Measurements from ENCODE around the gene AADACL2. TPM values are rescaled to one million over a fixed set of nuclear protein-coding genes. Genes with fewer than 3 reads are reported as not detected.
"Not testable (repeated sequence)": the region's sequence is repeated elsewhere in the genome, so short reads cannot be mapped to it uniquely, and the experiment has no call there.

Gene AADACL2
- total RNA-seq, 1 experiment from 2014 or later, result not detected

DNA sequence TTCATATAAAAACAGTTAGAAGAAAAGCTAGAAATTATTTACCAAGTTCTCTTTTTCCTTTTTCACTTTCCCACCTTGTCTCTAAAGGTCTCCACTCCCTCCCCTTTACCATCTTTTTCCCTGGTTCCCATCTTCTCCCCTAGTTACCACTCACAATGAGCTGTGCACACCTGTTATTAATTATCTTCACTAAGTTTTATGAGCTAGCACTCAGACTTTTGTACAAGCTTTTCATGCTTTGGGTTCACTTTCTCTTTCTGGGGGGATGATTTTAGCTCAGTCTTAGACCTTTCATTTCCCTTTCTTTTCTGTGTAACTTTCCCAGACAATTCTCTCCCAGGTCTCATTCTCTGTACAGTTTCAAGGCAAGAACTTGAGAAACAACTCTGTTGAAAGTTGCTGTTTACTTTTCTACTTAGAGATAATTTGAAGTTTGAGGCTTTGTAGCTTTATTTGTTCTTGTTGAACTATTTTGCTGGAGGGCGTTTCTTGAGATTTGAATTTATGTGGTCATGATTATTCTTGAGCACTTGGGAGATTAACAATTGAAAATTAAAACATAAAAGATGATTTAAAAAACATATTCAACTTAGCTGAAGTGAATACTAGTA, 56.2 kb downstream of the AADACL2 start:
- Histone ChIP-seq H3K79me1 (ENCODE audit: insufficient read depth, low read depth, low read length, poor library complexity, severe bottlenecking) (no peaks in the 10 kb centered on the region), H4K91ac (ENCODE audit: insufficient read length, low read depth, low read length) (no peak overlapping the region), H3K14ac (ENCODE audit: insufficient read depth, low read length) (no peak overlapping the region), H2AFZ (ENCODE audit: low read length) (no peak overlapping the region), H4K20me1 (ENCODE audit: control insufficient read depth, insufficient read depth, insufficient read length) (no peaks in the 10 kb centered on the region), H3K18ac (ENCODE audit: insufficient read length, low read depth, low read length) (no peak overlapping the region), H3K27me3 (ENCODE audit: insufficient read depth, low read length) (no peaks in the 10 kb centered on the region), H2BK15ac (ENCODE audit: low read depth, low read length) (no peak overlapping the region), H3T11ph (ENCODE audit: low read length) (no peak overlapping the region), H4K5ac (ENCODE audit: insufficient read length, low read depth, low read length) (no peak overlapping the region), H2BK120ac (ENCODE audit: low read depth, low read length, poor library complexity, severe bottlenecking) (no peak overlapping the region), H3K79me2 (ENCODE audit: insufficient read depth, low read length) (no peaks in the 10 kb centered on the region), H2AK5ac (ENCODE audit: insufficient read length, low read length) (no peak overlapping the region), H3K27ac (ENCODE audit: insufficient read length, low read depth, low read length) (no peak overlapping the region), H3K23ac (ENCODE audit: insufficient read length, low read depth, low read length) (no peak overlapping the region), H3K4ac (ENCODE audit: low read depth, low read length) (no peak overlapping the region), H3K23me2 (ENCODE audit: insufficient read length, low read depth, low read length, poor library complexity, severe bottlenecking) (no peaks in the 10 kb centered on the region), H2BK12ac (ENCODE audit: insufficient read length, low read depth, low read length) (no peak overlapping the region), H3K9me3 (ENCODE audit: control insufficient read depth, low read depth, low read length) (no peaks in the 10 kb centered on the region), H4K8ac (replicated peaks; ENCODE audit: insufficient read length, low read depth, low read length) (no peak overlapping the region), H3K9ac (ENCODE audit: extremely low read depth, insufficient read length, low read length) (no peak overlapping the region), H3K4me2 (ENCODE audit: insufficient read depth, insufficient read length, low read length) (no peak overlapping the region), H3K56ac (ENCODE audit: insufficient read length, low read depth, low read length) (no peak overlapping the region), H3K4me1 (ENCODE audit: insufficient read depth, low read length) (no peaks in the 10 kb centered on the region), H2BK20ac (ENCODE audit: low read depth, low read length, poor library complexity, severe bottlenecking) (no peak overlapping the region), H2BK5ac (ENCODE audit: insufficient read length, low read length) (no peak overlapping the region)
- TF ChIP-seq, protein P1, sequence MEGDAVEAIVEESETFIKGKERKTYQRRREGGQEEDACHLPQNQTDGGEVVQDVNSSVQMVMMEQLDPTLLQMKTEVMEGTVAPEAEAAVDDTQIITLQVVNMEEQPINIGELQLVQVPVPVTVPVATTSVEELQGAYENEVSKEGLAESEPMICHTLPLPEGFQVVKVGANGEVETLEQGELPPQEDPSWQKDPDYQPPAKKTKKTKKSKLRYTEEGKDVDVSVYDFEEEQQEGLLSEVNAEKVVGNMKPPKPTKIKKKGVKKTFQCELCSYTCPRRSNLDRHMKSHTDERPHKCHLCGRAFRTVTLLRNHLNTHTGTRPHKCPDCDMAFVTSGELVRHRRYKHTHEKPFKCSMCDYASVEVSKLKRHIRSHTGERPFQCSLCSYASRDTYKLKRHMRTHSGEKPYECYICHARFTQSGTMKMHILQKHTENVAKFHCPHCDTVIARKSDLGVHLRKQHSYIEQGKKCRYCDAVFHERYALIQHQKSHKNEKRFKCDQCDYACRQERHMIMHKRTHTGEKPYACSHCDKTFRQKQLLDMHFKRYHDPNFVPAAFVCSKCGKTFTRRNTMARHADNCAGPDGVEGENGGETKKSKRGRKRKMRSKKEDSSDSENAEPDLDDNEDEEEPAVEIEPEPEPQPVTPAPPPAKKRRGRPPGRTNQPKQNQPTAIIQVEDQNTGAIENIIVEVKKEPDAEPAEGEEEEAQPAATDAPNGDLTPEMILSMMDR (conservative IDR thresholded peaks at IDR 0.05), result no peak
- H3K27ac Mint-ChIP-seq, result no peak overlapping the region
- no peak overlapping the region for H3K4me3 Mint-ChIP-seq
- H3K27me3 Mint-ChIP-seq (ENCODE audit: low read depth), result no peaks in the 10 kb centered on the region
- peaks cover 0 to 3% of the 10 kb centered on the region in 2 experiments; a peak in 3 of 5 replicates for H3K9me3 Mint-ChIP-seq
- peaks cover 0 to 4% (median 0%) of the 10 kb centered on the region in 3 experiments; a peak in 1 of 7 replicates for H3K36me3 Mint-ChIP-seq (ENCODE audit: insufficient read depth in 1 of 3, low read depth in 3 of 3)
- no CpG with 5 or more reads among the region's 1 CpG for WGBS (ENCODE audit: extremely low coverage, insufficient read length, low lambda C conversion rate)
- no peak for DNase-seq
- H3K4me1 Mint-ChIP-seq, result no peaks in the 10 kb centered on the region

DNA sequence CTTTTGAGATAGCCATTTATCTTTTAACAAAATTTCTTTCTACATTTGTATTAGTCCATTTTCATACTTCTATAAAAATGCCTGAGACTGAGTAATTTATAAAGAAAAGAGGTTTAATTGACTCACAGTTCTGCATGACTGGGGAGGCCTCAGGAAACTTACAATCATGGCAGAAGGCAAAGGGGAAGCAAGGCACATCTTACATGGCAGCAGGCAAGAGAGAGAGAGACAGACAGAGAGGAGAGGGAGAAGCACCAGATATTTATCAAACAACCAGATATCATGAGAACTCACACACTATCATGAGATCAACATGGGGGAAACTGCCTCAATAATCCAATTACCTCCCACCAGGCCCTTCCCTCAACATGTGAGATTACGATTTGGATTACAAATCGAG, 57.0 kb downstream of the AADACL2 start:
- not testable (repeated sequence) for H3K4me3 Mint-ChIP-seq; H3K27ac ChIP-seq (ENCODE audit: insufficient read length, low read depth, low read length); H3K18ac ChIP-seq (ENCODE audit: insufficient read length, low read depth, low read length); H2AK5ac ChIP-seq (ENCODE audit: insufficient read length, low read length); H3K9me3 ChIP-seq (ENCODE audit: control insufficient read depth, low read depth, low read length); H3K23me2 ChIP-seq (ENCODE audit: insufficient read length, low read depth, low read length, poor library complexity, severe bottlenecking); H4K8ac ChIP-seq (replicated peaks; ENCODE audit: insufficient read length, low read depth, low read length); H4K20me1 ChIP-seq (ENCODE audit: control insufficient read depth, insufficient read depth, insufficient read length); H3K79me1 ChIP-seq (ENCODE audit: insufficient read depth, low read depth, low read length, poor library complexity, severe bottlenecking); H3K9me3 Mint-ChIP-seq; H3K4me1 ChIP-seq (ENCODE audit: insufficient read depth, low read length); H3K36me3 Mint-ChIP-seq (ENCODE audit: insufficient read depth in 1 of 3, low read depth in 3 of 3); H3K27me3 Mint-ChIP-seq (ENCODE audit: low read depth); H3K56ac ChIP-seq (ENCODE audit: insufficient read length, low read depth, low read length); H4K5ac ChIP-seq (ENCODE audit: insufficient read length, low read depth, low read length); H3K23ac ChIP-seq (ENCODE audit: insufficient read length, low read depth, low read length); H3K27me3 ChIP-seq (ENCODE audit: insufficient read depth, low read length); H3K4me2 ChIP-seq (ENCODE audit: insufficient read depth, insufficient read length, low read length); H2BK5ac ChIP-seq (ENCODE audit: insufficient read length, low read length); H3T11ph ChIP-seq (ENCODE audit: low read length); H3K4me1 Mint-ChIP-seq; H3K79me2 ChIP-seq (ENCODE audit: insufficient read depth, low read length); H2BK20ac ChIP-seq (ENCODE audit: low read depth, low read length, poor library complexity, severe bottlenecking); H4K91ac ChIP-seq (ENCODE audit: insufficient read length, low read depth, low read length); H2BK15ac ChIP-seq (ENCODE audit: low read depth, low read length); DNase-seq; H2BK12ac ChIP-seq (ENCODE audit: insufficient read length, low read depth, low read length); H2BK120ac ChIP-seq (ENCODE audit: low read depth, low read length, poor library complexity, severe bottlenecking); H3K9ac ChIP-seq (ENCODE audit: extremely low read depth, insufficient read length, low read length); H3K14ac ChIP-seq (ENCODE audit: insufficient read depth, low read length); H3K27ac Mint-ChIP-seq; H2AFZ ChIP-seq (ENCODE audit: low read length); H3K4ac ChIP-seq (ENCODE audit: low read depth, low read length)
- WGBS (ENCODE audit: extremely low coverage, insufficient read length, low lambda C conversion rate), result no CpG with 5 or more reads among the region's 2 CpGs
